Activated CD4-positive, alpha-beta T cell treated with anti-CD3 and anti-CD28 coated beads, Interleukin-2, Interleukin-6, amounts not matched to agents 100 ng/mL and 50 ng/mL, durations not matched to agents 16 hours and 8 hours (primary cell): ENCODE results near the gene GPR137C.

Experiments
- DNase-seq: peaks from one replicate; pipeline ENCODE4 v3.0.0-alpha.2; 2020

The GPR137C gene

DNA sequence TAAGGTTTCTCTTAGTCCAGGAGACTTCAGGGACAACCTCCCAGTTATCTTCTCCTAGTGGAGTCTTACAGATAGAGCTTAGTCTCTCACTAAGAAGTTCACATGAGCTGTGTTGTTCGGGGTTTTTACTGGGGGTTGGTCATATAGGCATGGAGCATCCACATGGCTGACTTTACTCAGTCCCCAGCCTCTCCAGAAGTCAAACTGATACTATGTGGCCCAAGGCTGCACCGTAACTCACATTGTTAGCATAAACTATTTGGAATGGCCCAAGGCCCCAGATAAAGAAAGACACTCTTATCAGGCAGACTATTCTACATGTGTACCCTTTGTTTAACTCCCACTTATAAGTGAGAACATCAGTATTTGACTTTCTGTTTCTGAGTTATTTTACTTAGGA is 23.2 kb downstream of the GPR137C start:
- DNase-seq, result no peak

DNA sequence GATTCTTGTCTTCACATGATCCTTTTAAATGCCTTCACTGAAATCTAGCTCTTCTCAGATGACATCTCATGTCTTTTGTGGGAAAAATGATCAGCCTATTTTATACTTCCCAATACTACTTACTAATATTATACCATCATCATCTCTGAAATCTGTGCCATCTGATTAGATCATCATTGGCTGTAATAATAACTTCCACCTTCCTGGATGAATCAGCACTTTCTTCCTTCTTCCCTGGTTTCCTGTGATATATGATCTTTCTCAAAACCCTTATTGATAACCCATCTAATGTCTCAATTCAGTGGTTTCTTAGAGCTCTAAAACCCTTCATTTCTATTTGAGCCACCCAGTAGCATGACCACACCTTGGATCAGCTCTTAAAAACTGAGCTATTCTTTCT is 30.9 kb downstream of the GPR137C start:
- DNase-seq, result no peak

DNA sequence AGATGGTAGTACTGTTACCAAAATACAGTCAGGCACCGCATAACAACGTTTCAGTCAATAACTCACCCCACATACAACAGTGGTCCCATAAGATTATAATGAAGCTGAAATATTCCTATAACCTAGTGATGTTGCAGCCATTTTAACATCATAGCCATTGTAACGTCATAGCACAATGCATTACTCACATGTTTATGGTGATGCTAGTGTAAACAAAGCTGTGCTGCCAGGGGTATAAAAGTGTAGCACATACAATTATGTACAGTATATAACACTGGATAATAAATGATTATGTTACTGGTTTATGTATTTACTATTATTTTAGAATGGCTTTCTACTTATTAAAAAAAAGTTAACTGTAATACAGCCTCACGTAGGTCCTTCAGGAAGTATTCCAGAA is 37.0 kb downstream of the GPR137C start:
- DNase-seq, result no peak

DNA sequence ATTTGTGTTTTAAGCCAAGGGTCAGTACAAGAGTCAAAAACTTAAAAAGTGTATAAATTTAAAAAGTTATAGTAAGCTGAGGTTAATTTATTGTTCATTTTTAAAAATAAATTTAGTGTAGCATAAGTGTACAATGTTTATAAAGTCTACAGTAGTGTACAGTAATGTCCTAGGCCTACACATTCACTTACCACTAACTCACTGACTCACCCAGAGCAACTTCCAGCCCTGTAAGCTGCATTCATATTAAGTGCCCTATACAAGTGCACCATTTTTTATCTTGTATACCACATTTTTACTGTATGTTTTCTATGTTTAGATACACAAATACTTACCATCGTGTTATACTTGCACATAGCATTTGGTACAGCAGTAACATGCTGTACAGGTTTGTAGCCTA is 37.7 kb downstream of the GPR137C start:
- DNase-seq, result no peak

DNA sequence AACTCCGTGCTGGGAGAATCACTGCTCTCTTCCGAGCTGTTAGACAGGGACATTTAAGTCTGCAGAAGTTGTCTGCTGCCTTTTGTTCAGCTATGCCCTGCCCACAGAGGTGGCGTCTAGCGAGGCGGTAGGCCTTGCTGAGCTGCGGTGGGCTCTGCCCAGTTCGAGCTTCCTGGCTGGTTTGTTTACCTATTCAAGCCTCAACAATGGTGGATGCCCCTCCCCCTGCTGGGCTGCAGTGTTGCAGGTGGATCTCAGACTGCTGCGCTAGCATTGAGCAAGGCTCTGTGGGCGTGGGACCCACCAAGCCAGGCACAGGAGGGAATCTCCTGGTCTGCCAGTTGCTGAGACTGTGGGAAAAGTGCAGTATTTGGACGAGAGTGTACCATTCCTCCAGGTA is 43.7 kb downstream of the GPR137C start:
- DNase-seq, result no peak

DNA sequence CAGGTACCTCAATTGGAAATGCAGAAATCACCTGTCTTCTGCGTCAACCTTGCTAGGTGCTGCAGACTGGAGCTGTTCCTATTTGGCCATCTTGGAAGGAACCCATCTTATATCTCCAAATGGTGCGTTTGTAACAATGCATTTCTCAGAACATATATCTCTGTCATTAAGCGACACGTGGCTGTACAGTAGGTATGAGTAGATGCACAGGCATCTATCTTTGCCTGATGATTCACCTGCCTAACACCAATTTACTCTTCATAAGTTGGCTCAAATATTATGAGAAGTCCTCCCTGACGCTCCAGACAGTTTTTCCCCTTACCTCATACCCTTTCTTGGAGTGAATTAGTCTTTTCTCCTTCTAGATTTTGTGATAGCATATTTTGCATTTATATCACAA is 44.2 kb downstream of the GPR137C start:
- no peak for DNase-seq

DNA sequence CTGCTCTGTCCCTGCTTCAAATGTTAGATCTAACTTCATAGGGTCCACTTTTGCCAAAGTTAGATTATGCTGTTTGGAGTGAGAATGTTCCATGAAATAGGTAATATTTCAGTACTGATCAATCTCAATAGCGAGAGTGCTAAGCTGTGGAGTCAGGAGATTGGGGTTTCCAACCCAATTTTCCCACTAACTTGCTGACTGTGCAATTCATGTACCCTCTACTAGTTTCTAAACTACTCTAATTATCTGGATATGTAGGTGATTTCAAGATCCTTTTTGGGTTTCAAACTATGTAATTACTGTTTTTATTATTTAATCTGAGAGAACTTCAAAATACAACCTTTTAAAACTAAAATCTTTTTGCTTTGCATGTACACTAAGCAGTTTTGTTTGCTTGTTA is 45.9 kb downstream of the GPR137C start:
- DNase-seq, result no peak

DNA sequence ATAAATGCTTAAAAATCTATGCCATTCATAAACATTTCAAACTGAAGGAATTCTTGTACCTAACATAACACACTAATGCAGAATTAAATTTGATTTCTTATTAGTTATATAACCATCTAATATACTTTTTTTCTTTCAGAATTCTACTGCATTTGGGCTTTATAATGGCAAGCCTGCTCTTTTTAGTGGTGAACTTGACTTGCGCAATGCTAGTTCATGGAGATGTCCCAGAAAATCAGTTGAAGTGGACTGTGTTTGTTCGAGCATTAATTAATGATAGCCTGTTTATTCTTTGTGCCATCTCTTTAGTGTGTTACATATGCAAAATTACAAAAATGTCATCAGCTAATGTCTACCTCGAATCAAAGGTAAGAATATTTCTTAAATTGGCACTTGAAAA is 47.3 kb downstream of the GPR137C start:
- DNase-seq, result no peak

DNA sequence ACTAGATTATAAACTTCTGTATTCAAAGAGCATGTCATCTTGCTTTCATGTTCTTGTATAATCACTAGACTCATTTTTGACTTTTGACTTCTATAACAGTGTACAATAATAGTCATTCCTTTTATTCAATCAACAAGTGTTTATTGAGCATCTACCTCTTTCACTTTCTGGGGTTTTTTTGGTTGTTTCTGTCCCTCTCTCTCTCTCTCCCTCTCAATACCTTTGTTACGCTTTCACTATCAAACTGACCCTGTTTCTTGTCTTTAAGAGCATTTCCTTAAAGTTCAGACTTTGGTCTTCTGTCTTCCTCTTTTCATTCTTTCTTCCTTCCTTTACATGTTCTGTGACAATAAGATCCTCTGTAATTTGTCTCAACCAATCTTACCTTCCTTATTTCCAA is 49.5 kb downstream of the GPR137C start:
- no peak for DNase-seq

DNA sequence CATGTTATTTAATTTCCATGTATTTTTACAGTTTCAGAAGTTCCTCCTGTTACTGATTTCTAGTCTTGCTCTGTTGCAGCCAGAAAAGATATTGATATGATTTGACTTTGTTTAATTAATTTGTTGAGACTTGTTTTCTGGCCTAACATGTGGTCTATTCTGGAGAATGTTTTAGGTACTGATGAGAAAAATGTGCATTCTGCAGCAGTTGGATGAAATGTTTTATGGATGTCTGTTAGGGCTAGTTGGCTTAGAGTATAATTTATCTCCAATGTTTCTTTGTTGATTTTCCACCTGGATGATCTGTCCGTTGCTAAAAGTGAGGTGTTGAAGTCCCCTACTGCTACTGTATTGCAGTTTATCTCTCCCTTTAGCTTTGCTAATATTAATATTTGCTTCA is 54.4 kb downstream of the GPR137C start:
- DNase-seq, result no peak

DNA sequence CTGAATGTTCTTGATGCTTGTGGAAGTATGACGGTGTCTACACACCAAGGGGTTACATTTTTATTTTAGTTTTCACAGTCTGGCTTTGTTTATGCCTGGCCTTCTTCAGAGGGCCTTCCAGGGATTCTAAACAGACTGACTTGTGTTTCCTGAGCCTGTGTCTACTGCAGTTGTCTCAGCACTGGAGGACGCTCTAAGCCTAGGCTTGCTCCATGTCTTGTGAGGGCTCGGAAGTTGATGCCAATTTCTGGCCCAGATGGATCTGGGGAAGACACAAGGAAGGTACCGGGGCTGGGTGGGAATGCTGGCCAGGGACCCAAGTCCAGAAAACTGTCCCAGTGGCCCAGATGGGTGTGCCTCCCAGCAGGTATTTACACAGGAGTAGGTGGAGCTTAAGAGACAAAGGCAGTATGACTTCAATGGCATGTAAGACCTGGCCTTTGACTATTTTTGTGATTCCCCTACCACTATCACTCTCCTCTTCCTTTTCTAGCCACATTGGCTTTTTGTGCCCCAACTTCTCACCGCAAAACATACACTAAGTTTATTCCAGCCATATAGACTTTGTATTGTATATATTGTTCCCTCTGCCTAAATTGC is 56.9 kb downstream of the GPR137C start:
- DNase-seq, result no peak

DNA sequence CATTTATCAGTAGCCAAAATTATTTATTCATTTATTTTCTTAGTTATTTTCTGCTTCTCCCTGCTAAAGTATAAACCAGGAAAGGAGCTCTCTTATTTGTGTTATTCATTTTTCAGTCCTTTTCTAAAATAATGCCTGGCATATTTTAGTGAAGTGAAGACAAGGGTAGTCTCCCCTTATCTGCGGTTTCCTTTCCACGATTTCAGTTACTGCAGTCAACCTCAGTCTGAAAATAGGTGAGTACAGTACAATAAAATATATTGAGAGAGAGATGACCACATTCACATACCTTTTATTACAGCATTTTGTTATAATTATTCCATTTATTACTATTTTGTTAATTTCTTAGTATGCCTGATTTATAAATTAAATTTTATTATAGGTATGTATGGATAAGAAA is 57.6 kb downstream of the GPR137C start:
- no peak for DNase-seq

DNA sequence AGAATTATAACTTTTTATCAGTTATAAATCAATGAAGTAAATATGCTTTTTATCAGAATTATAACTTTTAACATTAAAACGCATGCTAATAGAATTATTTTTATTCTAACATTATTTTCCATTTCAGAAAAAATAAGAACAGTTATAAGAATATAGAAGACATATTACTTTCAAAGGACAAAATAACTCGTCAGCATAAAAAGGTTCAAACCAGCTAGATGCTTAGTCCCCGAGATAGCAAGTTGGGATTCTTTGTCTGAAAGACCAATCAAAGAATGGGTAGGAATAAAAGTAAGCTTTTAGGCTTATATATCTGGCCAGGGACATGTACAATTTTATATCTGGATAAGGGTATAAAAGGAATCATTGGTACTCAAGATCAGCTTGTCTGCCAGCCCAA is 66.0 kb downstream of the GPR137C start:
- no peak for DNase-seq

DNA sequence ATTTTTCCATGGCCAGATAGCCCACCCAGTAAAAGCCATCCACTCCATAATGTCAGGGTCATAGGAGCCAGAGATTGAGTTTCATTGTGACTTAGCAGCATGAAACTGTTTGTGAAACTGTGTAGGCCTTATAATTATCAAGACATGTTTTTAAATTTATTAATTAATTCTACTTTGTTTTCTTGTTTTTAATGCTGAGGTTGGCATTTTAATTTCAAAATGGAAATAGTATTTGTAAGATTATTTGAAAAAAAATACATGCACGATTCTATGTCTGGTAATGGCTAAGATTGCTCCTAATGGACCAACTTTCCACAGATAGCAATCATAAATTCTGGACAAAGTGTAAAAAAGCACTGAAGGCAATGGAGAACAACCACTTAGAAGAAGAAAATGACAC is 67.1 kb downstream of the GPR137C start:
- no peak for DNase-seq

DNA sequence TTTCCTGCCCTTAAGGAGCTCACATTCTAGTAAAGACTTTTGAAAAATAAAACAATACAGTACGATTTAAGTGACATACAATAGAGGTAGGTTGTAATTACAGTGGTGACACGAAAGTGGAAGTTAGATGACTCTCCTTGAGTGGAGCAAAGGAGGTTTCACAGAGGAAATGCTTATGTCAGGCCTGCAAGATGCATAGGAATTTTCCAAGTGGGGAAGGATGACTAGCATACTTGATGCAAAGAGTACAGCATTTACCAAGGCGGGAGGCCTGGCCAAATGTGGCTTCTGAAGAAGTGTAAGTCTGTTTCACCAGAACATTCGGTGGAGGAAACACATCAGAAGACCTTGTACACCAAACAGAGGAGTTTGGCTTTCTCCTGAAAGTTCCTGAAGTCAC is 87.5 kb downstream of the GPR137C start:
- peak; percentile 34 for DNase-seq

DNA sequence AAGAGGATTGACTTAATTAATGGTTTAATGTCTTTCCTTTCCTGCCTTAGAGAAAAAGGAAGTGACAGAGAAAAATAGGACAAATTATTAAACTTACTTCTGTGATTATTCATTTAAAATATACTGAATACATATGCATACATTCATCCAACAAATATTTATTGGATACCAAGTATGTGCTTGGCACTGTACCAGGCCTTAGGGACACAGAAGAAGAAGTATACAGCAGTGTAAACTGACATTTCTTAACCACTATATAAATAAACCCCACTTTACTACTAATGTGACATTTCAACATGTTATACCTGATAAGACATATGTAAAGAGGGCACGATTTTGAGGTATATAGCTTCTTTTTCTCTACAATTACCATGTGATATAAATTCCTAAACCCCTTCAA is 89.1 kb downstream of the GPR137C start:
- no peak for DNase-seq

DNA sequence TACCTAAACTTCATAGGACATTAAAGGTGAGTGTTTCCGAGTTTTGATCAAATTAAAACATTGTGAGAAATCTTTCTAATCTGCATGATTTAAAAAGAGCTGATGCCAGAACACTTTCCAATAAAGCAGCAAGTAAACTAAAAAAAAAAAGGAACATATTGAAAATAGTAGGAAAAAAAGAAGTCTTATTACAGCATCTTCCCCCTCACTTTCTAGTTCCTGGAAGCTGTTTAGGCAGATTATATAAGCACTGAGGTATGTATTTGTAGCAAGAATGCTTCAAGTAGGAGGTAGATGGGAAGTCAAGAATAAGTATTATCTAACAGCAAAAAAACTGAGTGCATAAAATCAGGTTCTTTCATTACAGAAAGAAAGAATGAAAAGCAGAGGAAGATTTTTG is 96.9 kb downstream of the GPR137C start:
- no peak for DNase-seq

DNA sequence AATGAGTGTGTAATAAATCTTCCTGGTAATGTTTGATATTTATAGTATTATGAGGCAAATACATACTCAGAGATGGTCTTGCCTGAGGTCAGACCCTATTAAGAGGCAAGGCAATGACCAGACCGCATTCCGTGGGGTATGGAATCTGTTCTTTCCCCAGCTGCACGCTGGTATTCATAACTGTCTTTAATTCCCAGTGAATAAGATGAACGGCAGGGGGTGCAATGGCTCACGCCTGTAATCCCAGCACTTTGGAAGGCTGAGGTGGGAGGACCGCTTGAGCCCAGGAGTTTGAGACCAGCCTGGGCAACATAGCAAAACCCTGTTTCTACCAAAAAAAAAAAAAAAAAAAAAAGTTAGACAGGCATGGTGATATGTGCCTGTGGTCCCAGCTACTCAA is 98.1 kb downstream of the GPR137C start:
- DNase-seq, result no peak

DNA sequence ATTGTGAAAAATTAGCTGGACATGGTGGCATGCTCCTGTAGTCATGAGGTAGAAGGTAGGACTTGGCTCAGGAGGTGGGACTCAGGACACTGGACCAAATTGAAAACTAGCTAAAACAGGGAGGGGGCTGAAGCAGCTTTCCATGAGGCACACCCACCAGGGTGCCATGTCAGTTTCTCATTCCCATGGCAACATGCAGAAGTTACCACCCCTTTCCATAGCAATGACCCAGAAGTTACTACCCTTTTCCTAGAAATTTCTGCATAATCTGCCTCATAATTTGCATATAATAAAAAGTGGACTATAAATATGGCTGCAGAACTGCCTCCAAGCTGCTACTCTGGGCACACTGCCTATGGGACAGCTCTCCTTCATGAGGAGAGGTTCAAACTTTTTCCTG is 104.3 kb downstream of the GPR137C start:
- DNase-seq, result no peak

DNA sequence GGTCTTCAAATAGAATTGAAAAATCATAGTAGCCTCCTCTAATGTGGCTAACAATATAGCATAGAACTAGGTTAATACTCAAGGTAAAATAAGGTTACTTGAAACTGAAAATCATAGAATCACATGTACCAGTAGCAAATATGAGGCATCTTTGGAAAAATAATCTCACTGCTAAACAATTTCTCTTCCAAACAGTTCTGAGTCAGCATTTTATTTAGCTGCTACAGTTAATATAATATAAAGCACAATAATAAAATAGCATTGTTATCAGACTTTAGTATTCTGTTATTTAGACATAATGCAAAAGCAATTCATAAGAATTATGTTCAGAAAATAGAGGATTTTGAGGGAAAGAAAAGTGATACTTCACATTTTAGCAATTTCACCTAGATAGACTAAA is 107.7 kb downstream of the GPR137C start:
- no peak for DNase-seq

DNA sequence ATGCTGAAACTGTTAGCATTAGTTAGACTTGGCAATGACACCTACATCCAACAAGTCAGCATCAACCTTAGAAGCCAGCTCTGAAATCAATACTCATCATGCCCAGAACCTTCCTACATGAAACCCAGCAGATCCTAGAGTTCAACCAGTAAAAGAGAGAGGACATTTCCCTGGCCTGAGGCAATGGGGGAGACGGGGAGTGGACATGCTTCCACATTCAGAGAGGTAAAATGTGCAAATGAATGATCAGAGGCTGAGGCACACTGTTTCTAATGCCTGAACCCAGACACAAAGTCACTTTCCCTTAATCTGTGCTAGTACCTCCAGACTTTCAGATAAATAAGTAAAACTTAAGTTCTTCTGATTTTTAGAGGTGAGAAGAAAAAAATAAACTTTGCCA is 108.2 kb downstream of the GPR137C start:
- no peak for DNase-seq

DNA sequence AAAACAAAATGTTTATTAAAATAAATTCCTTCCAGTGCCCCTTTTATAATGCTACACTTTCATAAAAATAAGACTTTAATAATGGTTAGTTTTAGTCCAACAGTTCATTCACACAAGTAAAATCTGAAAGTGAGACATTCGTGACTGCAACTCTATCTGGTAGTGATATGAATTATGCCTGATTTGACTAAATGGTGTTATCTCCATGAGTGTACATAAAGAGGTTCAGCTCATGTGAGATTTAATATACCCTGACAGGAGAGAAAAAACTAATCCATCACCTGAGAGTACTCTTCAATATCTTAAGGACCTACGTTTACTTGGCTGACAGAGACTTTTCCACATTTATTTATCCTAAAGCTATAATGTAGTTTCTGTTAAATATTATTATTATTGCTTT is 108.7 kb downstream of the GPR137C start:
- peak; percentile 27 for DNase-seq

DNA sequence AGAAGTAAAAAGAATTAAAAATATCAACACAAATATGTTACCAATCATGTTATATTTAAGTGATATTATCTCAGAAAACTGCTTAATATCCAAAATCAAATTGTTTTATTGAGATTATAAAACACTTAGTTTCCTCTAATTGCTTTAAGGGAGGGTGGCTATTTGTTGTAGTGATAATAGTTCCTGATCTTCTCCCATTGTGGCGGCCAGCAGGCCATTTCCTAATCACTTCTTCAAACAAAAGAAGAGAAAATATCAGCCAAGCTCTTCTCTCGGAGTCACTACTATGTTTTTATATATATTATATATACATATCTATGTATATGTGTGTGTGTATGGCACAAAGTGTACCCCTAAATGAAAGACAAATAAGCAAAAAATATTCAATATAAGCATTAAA is 111.2 kb downstream of the GPR137C start:
- DNase-seq, result no peak

DNA sequence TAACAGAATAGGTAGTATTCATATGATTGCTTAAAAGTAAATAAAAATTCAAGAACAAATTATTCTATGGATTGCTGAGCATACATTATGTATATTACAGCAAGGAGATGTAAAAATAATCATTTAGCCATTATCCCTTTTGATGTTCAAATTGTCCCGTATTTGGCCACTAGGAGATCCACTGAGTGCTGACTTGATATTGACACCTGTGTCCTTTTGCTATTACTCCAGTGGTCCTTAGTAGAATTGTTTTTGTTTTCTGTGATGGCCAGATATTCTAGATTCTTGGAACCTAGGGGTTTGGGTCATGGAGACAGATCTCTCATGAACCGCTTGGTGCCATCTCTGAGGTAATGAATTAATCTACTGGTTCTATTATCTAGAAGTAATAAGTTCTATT is 126.0 kb downstream of the GPR137C start:
- peak; percentile 15 for DNase-seq

DNA sequence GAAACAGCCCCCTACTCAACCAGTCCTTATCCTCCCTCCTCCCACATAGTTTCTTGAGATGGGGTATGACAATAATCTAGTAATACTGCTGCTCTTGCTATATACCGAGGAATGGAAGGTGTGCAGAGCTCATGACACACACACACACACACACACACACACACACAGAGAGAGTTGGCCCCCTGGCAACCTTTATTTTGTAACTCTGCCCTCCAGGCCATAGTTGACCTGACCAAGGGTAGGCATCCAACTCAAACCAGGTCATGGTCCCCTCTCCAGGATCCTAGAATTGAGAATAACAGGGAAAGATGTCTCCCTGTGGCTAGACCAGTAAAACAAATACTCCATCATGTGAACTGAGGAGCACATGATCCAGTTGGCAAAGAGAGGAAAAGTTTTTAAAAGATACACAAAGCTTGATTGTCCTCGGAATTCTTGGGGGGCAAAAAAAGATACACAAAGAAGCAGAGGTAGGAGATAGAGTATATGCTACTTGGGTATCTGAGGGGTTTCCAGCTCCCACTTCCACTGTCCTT is 131.4 kb downstream of the GPR137C start:
- DNase-seq, result no peak

DNA sequence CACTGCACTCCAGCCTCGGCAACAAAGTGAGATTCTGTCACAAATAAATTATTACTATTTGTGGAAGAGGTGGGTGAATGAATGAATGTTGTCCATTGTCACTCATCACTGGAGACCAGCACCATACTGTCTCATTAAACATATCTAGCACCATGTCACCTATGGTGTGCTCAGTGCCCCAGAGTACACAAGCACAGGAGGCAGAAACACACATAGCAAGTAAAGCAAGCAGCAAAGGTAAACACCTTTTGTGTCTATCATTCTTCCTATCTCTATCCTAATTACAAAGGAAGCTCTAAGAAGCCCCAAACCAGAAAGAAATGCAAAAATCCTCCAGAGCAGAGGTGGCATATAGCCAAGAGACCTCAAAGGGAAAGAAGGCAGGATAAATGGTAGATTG is 133.5 kb downstream of the GPR137C start:
- DNase-seq, result no peak
